Sigmoid colon (tissue), 4 donors: ENCODE measurements around the gene FPR1.
"Not testable (repeated sequence)": the region's sequence is repeated elsewhere in the genome, so short reads cannot be mapped to it uniquely, and the experiment has no call there.

Experiments
- EP300 ChIP-seq, 4 donors: sonication (generic); formaldehyde crosslinking; IDR thresholded peaks; one replicate each; pipeline ENCODE4 v1.6.1; 2017; ENCODE audit warnings: antibody characterized with exemption in 4 of 4
- POLR2A ChIP-seq, 2 donors: fragments of 450-650 bp; IDR thresholded peaks; one replicate each; pipeline ENCODE4 v1.6.1; 2016; ENCODE audit warnings: antibody characterized with exemption in 2 of 2, mild to moderate bottlenecking in 2 of 2, moderate library complexity in 2 of 2
- POLR2AphosphoS5 ChIP-seq, 4 donors: sonication (generic); formaldehyde crosslinking; IDR thresholded peaks; one replicate each; pipeline ENCODE4 v1.6.1; 2017; ENCODE audit warnings: antibody characterized with exemption in 4 of 4
- TF ChIP-seq, protein P1 (sequence below), 4 experiments: fragments of 450-650 bp in 3 of 4; fragments of 200-600 bp in 1 of 4; IDR thresholded peaks; one replicate each; pipeline ENCODE4 v1.5.1; 2016 to 2019; ENCODE audit warnings: antibody characterized with exemption in 4 of 4, mild to moderate bottlenecking in 3 of 4, moderate library complexity in 2 of 4

DNA sequence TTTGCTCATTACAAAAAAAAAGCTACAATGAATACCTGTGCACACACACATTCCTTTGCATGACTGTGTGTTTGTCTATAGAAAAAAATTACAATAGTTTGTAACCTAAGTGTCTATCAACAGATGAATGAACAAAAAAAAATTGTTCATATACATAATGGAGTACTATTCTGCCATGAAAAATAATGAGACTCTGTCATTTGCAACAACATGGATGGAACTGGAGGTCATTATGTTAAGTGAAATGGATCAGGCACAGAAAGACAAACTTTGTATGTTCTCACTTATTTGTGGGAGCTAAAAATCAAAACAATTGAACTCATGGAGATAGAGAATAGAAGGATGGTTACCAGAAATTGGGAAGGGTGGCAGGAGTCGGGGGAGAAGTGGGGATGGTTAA, 24.9 kb upstream of the FPR1 start:
- TF ChIP-seq, protein P1, sequence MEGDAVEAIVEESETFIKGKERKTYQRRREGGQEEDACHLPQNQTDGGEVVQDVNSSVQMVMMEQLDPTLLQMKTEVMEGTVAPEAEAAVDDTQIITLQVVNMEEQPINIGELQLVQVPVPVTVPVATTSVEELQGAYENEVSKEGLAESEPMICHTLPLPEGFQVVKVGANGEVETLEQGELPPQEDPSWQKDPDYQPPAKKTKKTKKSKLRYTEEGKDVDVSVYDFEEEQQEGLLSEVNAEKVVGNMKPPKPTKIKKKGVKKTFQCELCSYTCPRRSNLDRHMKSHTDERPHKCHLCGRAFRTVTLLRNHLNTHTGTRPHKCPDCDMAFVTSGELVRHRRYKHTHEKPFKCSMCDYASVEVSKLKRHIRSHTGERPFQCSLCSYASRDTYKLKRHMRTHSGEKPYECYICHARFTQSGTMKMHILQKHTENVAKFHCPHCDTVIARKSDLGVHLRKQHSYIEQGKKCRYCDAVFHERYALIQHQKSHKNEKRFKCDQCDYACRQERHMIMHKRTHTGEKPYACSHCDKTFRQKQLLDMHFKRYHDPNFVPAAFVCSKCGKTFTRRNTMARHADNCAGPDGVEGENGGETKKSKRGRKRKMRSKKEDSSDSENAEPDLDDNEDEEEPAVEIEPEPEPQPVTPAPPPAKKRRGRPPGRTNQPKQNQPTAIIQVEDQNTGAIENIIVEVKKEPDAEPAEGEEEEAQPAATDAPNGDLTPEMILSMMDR (IDR thresholded peaks at IDR 0.05): not testable (repeated sequence)
- not testable (repeated sequence) for TF ChIP-seq POLR2AphosphoS5, EP300, POLR2A (IDR thresholded peaks at IDR 0.05)
